ENCODE measurements around the gene EGFL7. TPM values are rescaled to one million over a fixed set of nuclear protein-coding genes. Genes with fewer than 3 reads are reported as not detected.
A peak's percentile ranks its signal among the peaks of the same experiment; 100 is the strongest.

EGFL7 gene
- polyA plus RNA-seq, 3 donors: 1.3 to 2.8 (median 2.2) TPM

- Histone ChIP-seq H3K79me2 (ENCODE audit: insufficient read depth, low read length) (no peaks in the 10 kb centered on the region), H3K27ac (ENCODE audit: low read depth in 1 of 2, low read length in 2 of 2) (peak overlapping the region in 1 of 2 donors; percentile 53), H3K9me3 (replicated peaks in 1 of 2; ENCODE audit: control insufficient read depth in 1 of 2, insufficient read depth in 1 of 2, low read length in 2 of 2) (no peaks in the 10 kb centered on the region), H3K36me3 (replicated peaks in 1 of 2; ENCODE audit: control insufficient read depth in 1 of 2, insufficient read depth in 2 of 2, low read length in 2 of 2) (no peaks in the 10 kb centered on the region), H3K4me3 (replicated peaks in 1 of 3; ENCODE audit: low read depth in 2 of 3, low read length in 3 of 3) (no peak overlapping the region), H3K27me3 (ENCODE audit: control insufficient read depth in 2 of 2, insufficient read depth in 2 of 2, low read length in 2 of 2) (peaks cover 2 to 17% of the 10 kb centered on the region in 2 donors), H4K20me1 (ENCODE audit: insufficient read depth, low read length) (no peaks in the 10 kb centered on the region), H2AFZ (ENCODE audit: insufficient read depth, low read depth, low read length, poor library complexity, severe bottlenecking) (no peak overlapping the region), H3K4me1 (ENCODE audit: control insufficient read depth in 1 of 2, insufficient read depth in 2 of 2, low read length in 2 of 2) (peaks cover 29 to 37% of the 10 kb centered on the region in 2 donors), H3K4me2 (replicated peaks; ENCODE audit: extremely low read depth, low read length, poor library complexity, severe bottlenecking) (no peak overlapping the region), H3K9ac (ENCODE audit: insufficient read depth, low read length, poor library complexity, severe bottlenecking) (no peak overlapping the region)
- Mint-ChIP-seq H3K36me3 (peaks cover 0 to 3% of the 10 kb centered on the region in 2 donors), H3K4me1 (peaks cover 38% of the 10 kb centered on the region), H3K27me3 (ENCODE audit: low read depth in 3 of 3) (peaks cover 18 to 42% (median 28%) of the 10 kb centered on the region in 3 donors), H3K4me3 (peak overlapping the region in 1 of 2 donors; percentile 64), H3K9me3 (peaks cover 0 to 7% (median 1%) of the 10 kb centered on the region in 7 donors), H3K27ac (peak overlapping the region; percentile 10 to 87 (median 82))
- intact Hi-C loops (cut with micrococcal nuclease): loop anchor here in 1 of 2 donors (10.0 kb wide), 1 partner anchor 751 kb away; no protein-coding TSS in a partner anchor
- TF ChIP-seq CTCF (IDR thresholded peaks at IDR 0.05): no peak
- WGBS (ENCODE audit: insufficient coverage): no CpG with 5 or more reads among the region's 7 CpGs
- peak; percentile 78 to 88 (median 78) for DNase-seq
Measured at GRCh38 chr9:136705564-136705963, 42.8 kb downstream of the EGFL7 start.

- no peaks in the 10 kb centered on the region for H4K20me1 ChIP-seq (ENCODE audit: insufficient read depth, low read length)
- peaks cover 5 to 20% of the 10 kb centered on the region in 2 donors for H3K27me3 ChIP-seq (ENCODE audit: control insufficient read depth in 2 of 2, insufficient read depth in 2 of 2, low read length in 2 of 2)
- no peak overlapping the region for H3K9ac ChIP-seq (ENCODE audit: insufficient read depth, low read length, poor library complexity, severe bottlenecking)
- H3K36me3 Mint-ChIP-seq: peaks cover 0 to 5% of the 10 kb centered on the region in 2 donors
- WGBS (ENCODE audit: insufficient coverage): 98% methylated on average over 6 of the region's 7 CpGs
- H3K27me3 Mint-ChIP-seq (ENCODE audit: low read depth in 3 of 3): peaks cover 26 to 42% (median 29%) of the 10 kb centered on the region in 3 donors
- intact Hi-C loops (cut with micrococcal nuclease): loop anchor here in 1 of 2 donors (10.0 kb wide), 1 partner anchor 752 kb away; no protein-coding TSS in a partner anchor
- H2AFZ ChIP-seq (ENCODE audit: insufficient read depth, low read depth, low read length, poor library complexity, severe bottlenecking): no peak overlapping the region
- H3K9me3 ChIP-seq (replicated peaks in 1 of 2; ENCODE audit: control insufficient read depth in 1 of 2, insufficient read depth in 1 of 2, low read length in 2 of 2): no peaks in the 10 kb centered on the region
- no peak overlapping the region for H3K27ac Mint-ChIP-seq
- no peak overlapping the region for H3K4me2 ChIP-seq (replicated peaks; ENCODE audit: extremely low read depth, low read length, poor library complexity, severe bottlenecking)
- H3K79me2 ChIP-seq (ENCODE audit: insufficient read depth, low read length): no peaks in the 10 kb centered on the region
- peaks cover 0 to 13% (median 1%) of the 10 kb centered on the region in 7 donors for H3K9me3 Mint-ChIP-seq
- peaks cover 23 to 30% of the 10 kb centered on the region in 2 donors for H3K4me1 ChIP-seq (ENCODE audit: control insufficient read depth in 1 of 2, insufficient read depth in 2 of 2, low read length in 2 of 2)
- no peaks in the 10 kb centered on the region for H3K36me3 ChIP-seq (replicated peaks in 1 of 2; ENCODE audit: control insufficient read depth in 1 of 2, insufficient read depth in 2 of 2, low read length in 2 of 2)
- no peak overlapping the region for H3K4me3 ChIP-seq (replicated peaks in 1 of 3; ENCODE audit: low read depth in 2 of 3, low read length in 3 of 3)
- peaks cover 27% of the 10 kb centered on the region for H3K4me1 Mint-ChIP-seq
- no peak overlapping the region for H3K27ac ChIP-seq (ENCODE audit: low read depth in 1 of 2, low read length in 2 of 2)
- no peak overlapping the region for H3K4me3 Mint-ChIP-seq
- TF ChIP-seq CTCF (IDR thresholded peaks at IDR 0.05): no peak
- DNase-seq: no peak
Measured at GRCh38 chr9:136707011-136707410, 44.3 kb downstream of the EGFL7 start.
